HEK293 (cell line): ENCODE measurements around the gene GTPBP6.

Source experiments
- CTCF ChIA-PET: fragments of 350-600 bp; formaldehyde crosslinking; extraction: SDS; loops from one replicate; lab custom pipeline; 2021; ENCODE audit warnings: antibody characterized with exemption; lab: Yijun Ruan, JAX
- POLR2A ChIA-PET: fragments of 300-600 bp; formaldehyde crosslinking; extraction: SDS; loops from one replicate; lab custom pipeline; 2020; ENCODE audit warnings: antibody characterized with exemption, inconsistent platforms; lab: Yijun Ruan, JAX
- H3K27ac ChIP-seq: fragments of 200-500 bp; sonication (Bioruptor generic); 2 replicates; pipeline ENCODE4 v1.5.1; 2014; ENCODE audit warnings: low read depth, low read length, control low read depth, inconsistent platforms; ENCODE audit errors: extremely low read depth
- H3K36me3 ChIP-seq, 2 experiments: fragments of 200-500 bp in 1 of 2; sonication (Bioruptor generic) in 1 of 2; 1 replicate in 1 of 2; 2 replicates in 1 of 2; pipeline ENCODE4 v1.5.1; 2014 to 2017; ENCODE audit warnings: inconsistent platforms in 2 of 2, low read length in 2 of 2; ENCODE audit not compliant: control insufficient read depth in 2 of 2, insufficient read depth in 1 of 2
- H3K4me1 ChIP-seq: fragments of 200-500 bp; sonication (Bioruptor generic); 2 replicates; pipeline ENCODE4 v1.5.1; 2014; ENCODE audit warnings: mild to moderate bottlenecking, low read length, inconsistent platforms; ENCODE audit not compliant: control insufficient read depth, insufficient read depth
- H3K4me3 ChIP-seq: 2 replicates; pipeline ENCODE4 v1.5.1; 2011; ENCODE audit warnings: low read depth, mild to moderate bottlenecking, control low read depth, low read length, moderate library complexity
- H3K9me3 ChIP-seq: fragments of 200-500 bp; sonication (Bioruptor generic); 2 replicates; pipeline ENCODE4 v1.5.1; 2014; ENCODE audit warnings: low read depth, low read length, inconsistent platforms; ENCODE audit not compliant: control insufficient read depth, insufficient read depth
- BCL11B ChIP-seq: fragments of 450-650 bp; formaldehyde crosslinking; IDR thresholded peaks from 2 replicates; pipeline ENCODE4 v1.5.1; 2016; ENCODE audit warnings: low read depth, missing biosample characterization, missing genetic modification characterization
- ELK4 ChIP-seq: IDR thresholded peaks from 2 replicates; pipeline ENCODE4 v1.6.1; 2011; ENCODE audit warnings: mild to moderate bottlenecking, low read depth, low read length, borderline replicate concordance
- HOXD13 ChIP-seq: sonication (generic); formaldehyde crosslinking; IDR thresholded peaks from 2 replicates; pipeline ENCODE4 v1.8.0; 2022; ENCODE audit warnings: missing genetic modification reagents, borderline replicate concordance
- KLF16 ChIP-seq: fragments of 450-650 bp; formaldehyde crosslinking; IDR thresholded peaks from 2 replicates; pipeline ENCODE4 v1.5.1; 2017; ENCODE audit warnings: missing biosample characterization, missing genetic modification characterization
- KLF8 ChIP-seq: fragments of 450-650 bp; formaldehyde crosslinking; IDR thresholded peaks from 2 replicates; pipeline ENCODE4 v1.5.1; 2016; ENCODE audit warnings: missing biosample characterization, missing genetic modification characterization
- MYNN ChIP-seq: fragments of 450-650 bp; formaldehyde crosslinking; IDR thresholded peaks from 2 replicates; pipeline ENCODE4 v1.5.1; 2016; ENCODE audit warnings: missing biosample characterization, missing genetic modification characterization, borderline replicate concordance
- SCRT2 ChIP-seq: fragments of 450-650 bp; formaldehyde crosslinking; IDR thresholded peaks from 2 replicates; pipeline ENCODE4 v1.5.1; 2016; ENCODE audit warnings: missing biosample characterization, missing genetic modification characterization
- SP7 ChIP-seq: fragments of 450-650 bp; formaldehyde crosslinking; IDR thresholded peaks from 2 replicates; pipeline ENCODE4 v1.5.1; 2016; ENCODE audit warnings: missing biosample characterization, missing genetic modification characterization
- ZBTB10 ChIP-seq: fragments of 450-650 bp; formaldehyde crosslinking; IDR thresholded peaks from 2 replicates; pipeline ENCODE4 v1.5.1; 2016; ENCODE audit warnings: missing biosample characterization, missing genetic modification characterization
- ZBTB17 ChIP-seq: fragments of 450-650 bp; formaldehyde crosslinking; IDR thresholded peaks from 2 replicates; pipeline ENCODE4 v1.5.1; 2016; ENCODE audit warnings: missing biosample characterization, missing genetic modification characterization
- ZBTB7A ChIP-seq: fragments of 450-650 bp; formaldehyde crosslinking; IDR thresholded peaks from 2 replicates; pipeline ENCODE4 v1.5.1; 2016; ENCODE audit warnings: low read depth, missing biosample characterization, missing genetic modification characterization
- ZFP3 ChIP-seq: fragments of 450-650 bp; formaldehyde crosslinking; IDR thresholded peaks from 2 replicates; pipeline ENCODE4 v1.5.1; 2016; ENCODE audit warnings: low read depth, missing biosample characterization, missing genetic modification characterization
- ZFP69B ChIP-seq: fragments of 450-650 bp; formaldehyde crosslinking; IDR thresholded peaks from 2 replicates; pipeline ENCODE4 v1.5.1; 2016; ENCODE audit warnings: missing biosample characterization, missing genetic modification characterization
- ZNF146 ChIP-seq: fragments of 450-650 bp; formaldehyde crosslinking; IDR thresholded peaks from 2 replicates; pipeline ENCODE4 v1.5.1; 2016; ENCODE audit warnings: missing biosample characterization, missing genetic modification characterization
- ZNF16 ChIP-seq: fragments of 450-650 bp; formaldehyde crosslinking; IDR thresholded peaks from 2 replicates; pipeline ENCODE4 v1.5.1; 2016; ENCODE audit warnings: low read depth, missing biosample characterization, missing genetic modification characterization
- ZNF202 ChIP-seq: fragments of 450-650 bp; formaldehyde crosslinking; IDR thresholded peaks from 2 replicates; pipeline ENCODE4 v1.5.1; 2016; ENCODE audit warnings: missing biosample characterization, missing genetic modification characterization, borderline replicate concordance
- ZNF280D ChIP-seq: fragments of 450-650 bp; formaldehyde crosslinking; IDR thresholded peaks from 2 replicates; pipeline ENCODE4 v1.5.1; 2016; ENCODE audit warnings: missing biosample characterization, missing genetic modification characterization
- ZNF292 ChIP-seq: fragments of 450-650 bp; formaldehyde crosslinking; IDR thresholded peaks from 2 replicates; pipeline ENCODE4 v1.5.1; 2016; ENCODE audit warnings: low read depth, missing biosample characterization, missing genetic modification characterization, borderline replicate concordance
- ZNF311 ChIP-seq: fragments of 450-650 bp; formaldehyde crosslinking; IDR thresholded peaks from 2 replicates; pipeline ENCODE4 v1.5.1; 2017; ENCODE audit warnings: missing biosample characterization, missing genetic modification characterization, borderline replicate concordance
- ZNF37A ChIP-seq: fragments of 450-650 bp; IDR thresholded peaks from 2 replicates; pipeline ENCODE4 v1.5.1; 2018; ENCODE audit warnings: missing biosample characterization, missing genetic modification characterization
- ZNF416 ChIP-seq: fragments of 450-650 bp; formaldehyde crosslinking; IDR thresholded peaks from 2 replicates; pipeline ENCODE4 v1.5.1; 2016; ENCODE audit warnings: missing biosample characterization, missing genetic modification characterization
- ZNF449 ChIP-seq: fragments of 450-650 bp; formaldehyde crosslinking; IDR thresholded peaks from 2 replicates; pipeline ENCODE4 v1.5.1; 2017; ENCODE audit warnings: missing biosample characterization, mild to moderate bottlenecking, missing genetic modification characterization, moderate library complexity
- ZNF530 ChIP-seq: fragments of 450-650 bp; formaldehyde crosslinking; IDR thresholded peaks from 2 replicates; pipeline ENCODE4 v1.5.1; 2016; ENCODE audit warnings: low read depth, missing biosample characterization, missing genetic modification characterization
- ZNF548 ChIP-seq: fragments of 450-650 bp; formaldehyde crosslinking; IDR thresholded peaks from 2 replicates; pipeline ENCODE4 v1.5.1; 2016; ENCODE audit warnings: missing biosample characterization, missing genetic modification characterization
- ZNF621 ChIP-seq: fragments of 450-650 bp; formaldehyde crosslinking; IDR thresholded peaks from 2 replicates; pipeline ENCODE4 v1.5.1; 2017; ENCODE audit warnings: missing biosample characterization, missing genetic modification characterization
- ZNF677 ChIP-seq: fragments of 450-650 bp; IDR thresholded peaks from 2 replicates; pipeline ENCODE4 v1.5.0; 2018; ENCODE audit warnings: missing biosample characterization, mild to moderate bottlenecking, missing genetic modification characterization, moderate library complexity
- ZNF785 ChIP-seq: fragments of 450-650 bp; formaldehyde crosslinking; IDR thresholded peaks from 2 replicates; pipeline ENCODE4 v1.5.1; 2016; ENCODE audit warnings: missing biosample characterization, missing genetic modification characterization
- ZNF830 ChIP-seq: fragments of 450-650 bp; IDR thresholded peaks from 2 replicates; pipeline ENCODE4 v1.5.0; 2018; ENCODE audit warnings: missing biosample characterization, missing genetic modification characterization, low read depth, mild to moderate bottlenecking, moderate library complexity
- ZSCAN23 ChIP-seq: fragments of 450-650 bp; formaldehyde crosslinking; IDR thresholded peaks from 2 replicates; pipeline ENCODE4 v1.5.1; 2016; ENCODE audit warnings: missing biosample characterization, missing genetic modification characterization

GTPBP6 gene

GRCh38 chrX:334331-334891 lies 15.8 kb upstream of the GTPBP6 start:
- H3K9me3 ChIP-seq, result no peaks in the 10 kb centered on the region
- no peak overlapping the region for H3K4me3 ChIP-seq
- H3K36me3 ChIP-seq, result peaks cover 0 to 31% of the 10 kb centered on the region in 2 experiments; a peak in 1 of 3 replicates
- ChIA-PET CTCF (no interaction called here), POLR2A (no interaction called here)
- no peaks in the 10 kb centered on the region for H3K4me1 ChIP-seq
- no peak overlapping the region for H3K27ac ChIP-seq
- TF ChIP-seq KLF16 (tag by site-specific recombination) (no peak), ZNF830 (tag by site-specific recombination) (no peak), MYNN (no peak), ZNF311 (tag by site-specific recombination) (no peak), ZNF621 (tag by site-specific recombination) (no peak), ZNF280D (tag by site-specific recombination) (no peak), KLF8 (tag by site-specific recombination) (no peak), ZNF416 (tag by site-specific recombination) (no peak), ZBTB17 (tag by site-specific recombination) (no peak), ZSCAN23 (tag by site-specific recombination) (no peak), ZNF530 (no peak), ZBTB7A (tag by site-specific recombination) (no peak), HOXD13 (CRISPR knock-in tag) (no peak), ZNF37A (tag by site-specific recombination) (no peak), ZNF677 (tag by site-specific recombination) (no peak), ZNF785 (no peak), SP7 (tag by site-specific recombination) (no peak), ZNF146 (tag by site-specific recombination) (no peak), ZNF16 (no peak), ZFP3 (tag by site-specific recombination) (no peak)

GRCh38 chrX:333611-334311 lies 15.2 kb upstream of the GTPBP6 start:
- no peak overlapping the region for H3K27ac ChIP-seq
- peaks cover 0 to 29% of the 10 kb centered on the region in 2 experiments; a peak in 1 of 3 replicates for H3K36me3 ChIP-seq
- POLR2A ChIA-PET, result no interaction called here
- no peak overlapping the region for H3K4me3 ChIP-seq
- no peaks in the 10 kb centered on the region for H3K4me1 ChIP-seq
- CTCF ChIA-PET, result no interaction called here
- H3K9me3 ChIP-seq, result no peaks in the 10 kb centered on the region
- TF ChIP-seq ZNF548 (tag by site-specific recombination) (no peak), ZNF449 (tag by site-specific recombination) (no peak), ZNF292 (tag by site-specific recombination) (no peak), ZNF202 (no peak), ZBTB10 (tag by site-specific recombination) (no peak), ELK4 (no peak), BCL11B (tag by site-specific recombination) (no peak), ZFP69B (tag by site-specific recombination) (no peak), SCRT2 (no peak)
